ENCODE results near the gene BUD13. TPM values are rescaled to one million over a fixed set of nuclear protein-coding genes. Genes with fewer than 3 reads are reported as not detected.

Gene BUD13
- polyA plus RNA-seq, 2 of the 4 experiments (the other 2 are of a cell fraction) = 9.8 to 16.2 TPM

DNA sequence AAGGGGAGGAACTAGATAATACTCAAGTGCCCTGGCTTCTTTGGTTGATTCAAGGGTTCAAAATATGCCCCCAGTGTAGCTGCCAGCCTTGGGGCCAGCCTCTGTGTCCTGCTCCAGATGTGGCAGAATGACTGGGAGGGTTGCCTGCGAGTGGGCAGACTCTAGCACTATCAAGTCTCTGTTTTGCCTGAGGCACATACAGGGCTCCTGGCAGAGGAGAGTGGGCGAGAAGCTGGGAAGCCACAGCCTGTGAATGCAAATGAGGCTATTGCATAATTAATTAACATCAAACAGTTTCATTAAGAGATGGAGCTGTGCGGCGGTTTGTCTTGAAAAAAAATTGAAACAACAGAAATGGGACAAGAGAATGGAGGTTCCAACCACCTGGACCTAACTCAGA lies 50.8 kb downstream of the BUD13 start:
- ATAC-seq (no peak), FAIRE-seq (no peak), DNase-seq (ENCODE audit: low read depth in 1 of 2, low spot score in 1 of 2) (no peak)
- H3K4me2 ChIP-seq = no peak overlapping the region
- ChIA-PET POLR2A (no interaction called here), CTCF (interaction anchor here (1.0 to 2.4 kb wide), 2 partner anchors 10 to 19 kb away, joined by 3 to 12 read pairs; no protein-coding TSS in a partner anchor)
- no peak overlapping the region for H3K27ac ChIP-seq
- no peaks in the 10 kb centered on the region for H3K9me3 ChIP-seq
- TF ChIP-seq FOSB (CRISPR knock-in tag; IDR thresholded peaks at IDR 0.05) (no peak), NR3C1 (IDR thresholded peaks at IDR 0.05) (no peak), EHMT2 (IDR thresholded peaks at IDR 0.05; ENCODE audit: low read depth) (no peak), TFCP2L1 (CRISPR knock-in tag; IDR thresholded peaks at IDR 0.05) (no peak), ZNF302 (CRISPR knock-in tag; IDR thresholded peaks at IDR 0.05) (no peak), ZSCAN20 (CRISPR knock-in tag; IDR thresholded peaks at IDR 0.05) (no peak), SMC3 (IDR thresholded peaks at IDR 0.05) (no peak), SREBF2 (IDR thresholded peaks at IDR 0.05) (no peak), HDAC2 (IDR thresholded peaks at IDR 0.05) (no peak), HOXB13 (CRISPR knock-in tag; IDR thresholded peaks at IDR 0.05; ENCODE audit: low read depth) (no peak), KDM5A (IDR thresholded peaks at IDR 0.05) (no peak)
- TF ChIP-seq, protein P1, sequence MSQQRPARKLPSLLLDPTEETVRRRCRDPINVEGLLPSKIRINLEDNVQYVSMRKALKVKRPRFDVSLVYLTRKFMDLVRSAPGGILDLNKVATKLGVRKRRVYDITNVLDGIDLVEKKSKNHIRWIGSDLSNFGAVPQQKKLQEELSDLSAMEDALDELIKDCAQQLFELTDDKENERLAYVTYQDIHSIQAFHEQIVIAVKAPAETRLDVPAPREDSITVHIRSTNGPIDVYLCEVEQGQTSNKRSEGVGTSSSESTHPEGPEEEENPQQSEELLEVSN (IDR thresholded peaks at IDR 0.05; ENCODE audit: borderline replicate concordance, low read depth) = no peak
- TF ChIP-seq, protein P2, sequence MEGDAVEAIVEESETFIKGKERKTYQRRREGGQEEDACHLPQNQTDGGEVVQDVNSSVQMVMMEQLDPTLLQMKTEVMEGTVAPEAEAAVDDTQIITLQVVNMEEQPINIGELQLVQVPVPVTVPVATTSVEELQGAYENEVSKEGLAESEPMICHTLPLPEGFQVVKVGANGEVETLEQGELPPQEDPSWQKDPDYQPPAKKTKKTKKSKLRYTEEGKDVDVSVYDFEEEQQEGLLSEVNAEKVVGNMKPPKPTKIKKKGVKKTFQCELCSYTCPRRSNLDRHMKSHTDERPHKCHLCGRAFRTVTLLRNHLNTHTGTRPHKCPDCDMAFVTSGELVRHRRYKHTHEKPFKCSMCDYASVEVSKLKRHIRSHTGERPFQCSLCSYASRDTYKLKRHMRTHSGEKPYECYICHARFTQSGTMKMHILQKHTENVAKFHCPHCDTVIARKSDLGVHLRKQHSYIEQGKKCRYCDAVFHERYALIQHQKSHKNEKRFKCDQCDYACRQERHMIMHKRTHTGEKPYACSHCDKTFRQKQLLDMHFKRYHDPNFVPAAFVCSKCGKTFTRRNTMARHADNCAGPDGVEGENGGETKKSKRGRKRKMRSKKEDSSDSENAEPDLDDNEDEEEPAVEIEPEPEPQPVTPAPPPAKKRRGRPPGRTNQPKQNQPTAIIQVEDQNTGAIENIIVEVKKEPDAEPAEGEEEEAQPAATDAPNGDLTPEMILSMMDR (IDR thresholded peaks at IDR 0.05) = no peak
- TF ChIP-seq, protein P3, sequence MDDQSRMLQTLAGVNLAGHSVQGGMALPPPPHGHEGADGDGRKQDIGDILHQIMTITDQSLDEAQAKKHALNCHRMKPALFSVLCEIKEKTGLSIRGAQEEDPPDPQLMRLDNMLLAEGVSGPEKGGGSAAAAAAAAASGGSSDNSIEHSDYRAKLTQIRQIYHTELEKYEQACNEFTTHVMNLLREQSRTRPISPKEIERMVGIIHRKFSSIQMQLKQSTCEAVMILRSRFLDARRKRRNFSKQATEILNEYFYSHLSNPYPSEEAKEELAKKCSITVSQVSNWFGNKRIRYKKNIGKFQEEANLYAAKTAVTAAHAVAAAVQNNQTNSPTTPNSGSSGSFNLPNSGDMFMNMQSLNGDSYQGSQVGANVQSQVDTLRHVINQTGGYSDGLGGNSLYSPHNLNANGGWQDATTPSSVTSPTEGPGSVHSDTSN (IDR thresholded peaks at IDR 0.05) = no peak
- TF ChIP-seq, protein P4, sequence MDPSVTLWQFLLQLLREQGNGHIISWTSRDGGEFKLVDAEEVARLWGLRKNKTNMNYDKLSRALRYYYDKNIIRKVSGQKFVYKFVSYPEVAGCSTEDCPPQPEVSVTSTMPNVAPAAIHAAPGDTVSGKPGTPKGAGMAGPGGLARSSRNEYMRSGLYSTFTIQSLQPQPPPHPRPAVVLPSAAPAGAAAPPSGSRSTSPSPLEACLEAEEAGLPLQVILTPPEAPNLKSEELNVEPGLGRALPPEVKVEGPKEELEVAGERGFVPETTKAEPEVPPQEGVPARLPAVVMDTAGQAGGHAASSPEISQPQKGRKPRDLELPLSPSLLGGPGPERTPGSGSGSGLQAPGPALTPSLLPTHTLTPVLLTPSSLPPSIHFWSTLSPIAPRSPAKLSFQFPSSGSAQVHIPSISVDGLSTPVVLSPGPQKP (IDR thresholded peaks at IDR 0.05; ENCODE audit: low read depth, low read length) = no peak
- TF ChIP-seq, protein P5, sequence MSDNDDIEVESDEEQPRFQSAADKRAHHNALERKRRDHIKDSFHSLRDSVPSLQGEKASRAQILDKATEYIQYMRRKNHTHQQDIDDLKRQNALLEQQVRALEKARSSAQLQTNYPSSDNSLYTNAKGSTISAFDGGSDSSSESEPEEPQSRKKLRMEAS (IDR thresholded peaks at IDR 0.05) = no peak
- H3K4me3 ChIP-seq = no peak overlapping the region
- WGBS (ENCODE audit: missing lambda C conversion rate) = 90% methylated on average over 3 of the region's 4 CpGs
- H3K4me1 ChIP-seq = no peaks in the 10 kb centered on the region

DNA sequence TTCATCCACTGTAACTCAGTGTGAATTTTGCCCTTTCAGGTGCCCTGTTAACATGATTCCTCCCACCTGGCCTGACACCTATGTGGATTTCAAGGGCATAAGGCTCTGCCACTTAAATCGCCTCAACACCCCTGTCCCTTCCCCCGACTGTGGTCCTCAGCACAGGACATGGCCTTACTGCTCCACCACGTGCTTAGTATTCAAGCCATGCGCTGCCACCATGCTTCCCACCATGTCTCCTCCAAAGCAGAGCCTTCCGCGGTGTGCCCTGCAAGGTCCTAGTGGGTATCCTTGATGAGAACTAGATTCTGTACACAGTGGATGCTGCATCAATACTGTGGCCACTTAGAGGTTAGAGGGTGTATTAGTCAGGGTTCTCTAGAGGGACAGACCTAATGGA lies 51.9 kb downstream of the BUD13 start:
- ChIA-PET CTCF (interaction anchor here (2.8 kb wide), 1 partner anchor 12 kb away, joined by 11 read pairs; no protein-coding TSS in a partner anchor), POLR2A (no interaction called here)
- H3K4me1 ChIP-seq = no peaks in the 10 kb centered on the region
- no peak overlapping the region for H3K4me3 ChIP-seq
- WGBS (ENCODE audit: missing lambda C conversion rate) = 50% methylated on average over 3 of the region's 6 CpGs
- FAIRE-seq = no peak
- H3K4me2 ChIP-seq = no peak overlapping the region
- TF ChIP-seq ZC3H11A (IDR thresholded peaks at IDR 0.05) (no peak), FOSL2 (IDR thresholded peaks at IDR 0.05) (no peak), FOSL2 (CRISPR knock-in tag; IDR thresholded peaks at IDR 0.05) (no peak), ZFP36 (IDR thresholded peaks at IDR 0.05; ENCODE audit: borderline replicate concordance, partially characterized antibody) (no peak), FOXS1 (CRISPR knock-in tag; IDR thresholded peaks at IDR 0.05) (no peak), MAFK (IDR thresholded peaks at IDR 0.05; ENCODE audit: partially characterized antibody) (no peak), CHD2 (IDR thresholded peaks at IDR 0.05; ENCODE audit: low read length, partially characterized antibody) (no peak), SREBF2 (IDR thresholded peaks at IDR 0.05) (no peak), RAD21 (conservative IDR thresholded peaks at IDR 0.05 in 1 of 2, IDR thresholded peaks at IDR 0.05 in 1 of 2) (no peak)
- TF ChIP-seq, protein P6, sequence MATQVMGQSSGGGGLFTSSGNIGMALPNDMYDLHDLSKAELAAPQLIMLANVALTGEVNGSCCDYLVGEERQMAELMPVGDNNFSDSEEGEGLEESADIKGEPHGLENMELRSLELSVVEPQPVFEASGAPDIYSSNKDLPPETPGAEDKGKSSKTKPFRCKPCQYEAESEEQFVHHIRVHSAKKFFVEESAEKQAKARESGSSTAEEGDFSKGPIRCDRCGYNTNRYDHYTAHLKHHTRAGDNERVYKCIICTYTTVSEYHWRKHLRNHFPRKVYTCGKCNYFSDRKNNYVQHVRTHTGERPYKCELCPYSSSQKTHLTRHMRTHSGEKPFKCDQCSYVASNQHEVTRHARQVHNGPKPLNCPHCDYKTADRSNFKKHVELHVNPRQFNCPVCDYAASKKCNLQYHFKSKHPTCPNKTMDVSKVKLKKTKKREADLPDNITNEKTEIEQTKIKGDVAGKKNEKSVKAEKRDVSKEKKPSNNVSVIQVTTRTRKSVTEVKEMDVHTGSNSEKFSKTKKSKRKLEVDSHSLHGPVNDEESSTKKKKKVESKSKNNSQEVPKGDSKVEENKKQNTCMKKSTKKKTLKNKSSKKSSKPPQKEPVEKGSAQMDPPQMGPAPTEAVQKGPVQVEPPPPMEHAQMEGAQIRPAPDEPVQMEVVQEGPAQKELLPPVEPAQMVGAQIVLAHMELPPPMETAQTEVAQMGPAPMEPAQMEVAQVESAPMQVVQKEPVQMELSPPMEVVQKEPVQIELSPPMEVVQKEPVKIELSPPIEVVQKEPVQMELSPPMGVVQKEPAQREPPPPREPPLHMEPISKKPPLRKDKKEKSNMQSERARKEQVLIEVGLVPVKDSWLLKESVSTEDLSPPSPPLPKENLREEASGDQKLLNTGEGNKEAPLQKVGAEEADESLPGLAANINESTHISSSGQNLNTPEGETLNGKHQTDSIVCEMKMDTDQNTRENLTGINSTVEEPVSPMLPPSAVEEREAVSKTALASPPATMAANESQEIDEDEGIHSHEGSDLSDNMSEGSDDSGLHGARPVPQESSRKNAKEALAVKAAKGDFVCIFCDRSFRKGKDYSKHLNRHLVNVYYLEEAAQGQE (IDR thresholded peaks at IDR 0.05) = no peak
- no peak for ATAC-seq
- no peak for DNase-seq (ENCODE audit: low read depth in 1 of 2, low spot score in 1 of 2)
- H3K27ac ChIP-seq = no peak overlapping the region
- H3K9me3 ChIP-seq = no peaks in the 10 kb centered on the region
